Lower leg skin (tissue), 3 donors: ENCODE measurements around the gene IL11RA.

ENCODE experiments used
- CTCF ChIP-seq, 3 donors: fragments of 450-650 bp; IDR thresholded peaks; one replicate each; pipeline ENCODE4 v1.5.1; 2016; ENCODE audit warnings: antibody characterized with exemption in 3 of 3, mild to moderate bottlenecking in 3 of 3, moderate library complexity in 2 of 3
- POLR2A ChIP-seq, 2 donors: fragments of 450-650 bp; IDR thresholded peaks; one replicate each; pipeline ENCODE4 v1.6.1; 2016 to 2017; ENCODE audit warnings: antibody characterized with exemption in 2 of 2, mild to moderate bottlenecking in 1 of 2, moderate library complexity in 1 of 2

- no peak for TF ChIP-seq CTCF (IDR thresholded peaks at IDR 0.05)
- TF ChIP-seq POLR2A (IDR thresholded peaks at IDR 0.05), result no peak
Observed at GRCh38 chr9:34606190-34606589, 45.8 kb upstream of the IL11RA start.
